GM19240 (cell line): Measurements from ENCODE around the gene WIPF1.
"Not testable (repeated sequence)": the region's sequence is repeated elsewhere in the genome, so short reads cannot be mapped to it uniquely, and the experiment has no call there.

Source experiments
- DNase-seq: peaks from one replicate; pipeline ENCODE4 v3.0.0; 2011; ENCODE audit warnings: low spot score; ENCODE audit not compliant: insufficient read length

WIPF1 gene

GRCh38 chr2:174572556-174572955 is 25.0 kb downstream of the WIPF1 start:
- no peak for DNase-seq

DNA sequence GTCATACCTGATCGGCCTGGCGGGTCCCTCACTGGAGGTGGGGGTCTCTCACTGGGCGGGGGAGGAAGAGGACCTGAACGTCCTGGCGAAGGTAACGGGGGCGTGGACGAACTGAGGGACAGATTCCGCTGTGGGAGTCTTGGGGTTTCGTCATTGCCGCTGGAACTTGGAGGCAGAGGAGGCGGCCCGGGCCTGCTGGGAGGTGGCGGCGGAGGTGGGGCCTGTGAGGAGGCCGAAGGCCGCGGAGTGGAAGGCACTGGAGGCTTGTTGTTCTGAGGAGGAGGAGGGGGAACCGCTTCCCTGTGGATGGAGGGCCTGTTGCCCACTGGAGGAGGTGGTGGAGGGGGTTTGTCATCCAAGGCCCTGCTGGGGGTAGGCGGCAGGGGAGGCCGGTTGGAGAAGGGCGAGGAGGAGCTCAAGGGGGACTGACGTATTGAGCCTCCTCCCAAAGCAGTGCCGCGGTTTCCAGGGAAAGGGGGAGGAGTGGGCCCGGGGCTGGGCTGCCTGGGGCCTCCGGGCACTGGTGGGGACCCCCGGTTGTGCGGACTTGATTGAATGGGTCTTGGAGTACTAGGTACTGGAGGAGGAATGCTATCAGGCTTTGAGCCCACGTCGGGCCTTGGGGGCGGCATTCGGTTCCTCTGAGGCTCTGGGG is 25.8 kb downstream of the WIPF1 start:
- DNase-seq, result no peak

DNA sequence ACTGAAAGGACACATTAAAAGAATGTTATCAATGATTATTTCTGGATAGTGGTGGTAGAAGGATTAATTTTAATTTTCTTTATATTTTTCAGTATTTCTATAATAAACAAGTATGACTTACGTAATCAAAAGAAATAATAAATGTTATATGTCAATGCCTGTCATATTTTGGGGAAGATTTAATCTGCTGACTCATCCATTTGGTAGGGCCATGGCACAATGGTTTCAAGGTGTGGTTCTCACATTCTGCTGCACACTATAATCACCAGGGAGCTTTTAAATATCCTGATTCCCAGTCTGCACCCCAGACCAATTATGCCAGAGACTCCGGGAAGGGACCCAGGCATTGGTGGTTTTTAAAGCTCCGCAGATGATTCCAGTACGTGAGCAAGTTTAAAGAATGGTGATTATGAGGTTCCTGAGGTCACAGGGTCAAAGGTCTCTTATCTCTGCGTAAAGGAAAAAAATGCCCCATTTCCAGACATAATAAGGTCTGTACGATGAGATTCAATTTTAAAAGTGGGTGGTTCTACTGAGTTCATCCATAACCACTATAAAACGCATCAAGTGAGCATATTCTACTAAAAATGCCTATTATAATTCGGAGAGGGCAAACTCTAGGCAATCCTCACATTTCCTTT is 27.2 kb downstream of the WIPF1 start:
- no peak for DNase-seq

- no peak for DNase-seq
Observed at GRCh38 chr2:174569678-174570077, 27.9 kb downstream of the WIPF1 start.

DNA sequence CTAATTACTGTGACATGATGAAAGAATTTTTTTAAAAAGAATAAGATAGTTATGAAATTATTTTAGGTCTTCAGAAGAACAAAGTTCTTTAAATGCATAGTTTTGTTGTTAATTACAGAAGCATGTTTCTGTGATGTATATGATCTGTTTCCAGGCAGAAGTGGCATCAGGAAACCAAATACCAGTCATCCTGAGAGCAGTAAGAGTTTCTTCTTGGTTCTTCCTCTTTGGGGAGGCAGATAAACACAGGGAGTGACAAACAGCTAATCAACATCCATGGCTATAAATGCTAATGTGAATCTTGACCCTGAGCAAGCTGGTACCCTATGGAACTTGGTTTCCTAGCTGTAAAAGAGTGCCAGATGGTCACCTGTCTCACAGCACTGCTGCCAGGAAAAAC is 29.2 kb downstream of the WIPF1 start:
- DNase-seq, result no peak

- DNase-seq, result no peak
Observed at GRCh38 chr2:174566871-174567270, 30.7 kb downstream of the WIPF1 start.

DNA sequence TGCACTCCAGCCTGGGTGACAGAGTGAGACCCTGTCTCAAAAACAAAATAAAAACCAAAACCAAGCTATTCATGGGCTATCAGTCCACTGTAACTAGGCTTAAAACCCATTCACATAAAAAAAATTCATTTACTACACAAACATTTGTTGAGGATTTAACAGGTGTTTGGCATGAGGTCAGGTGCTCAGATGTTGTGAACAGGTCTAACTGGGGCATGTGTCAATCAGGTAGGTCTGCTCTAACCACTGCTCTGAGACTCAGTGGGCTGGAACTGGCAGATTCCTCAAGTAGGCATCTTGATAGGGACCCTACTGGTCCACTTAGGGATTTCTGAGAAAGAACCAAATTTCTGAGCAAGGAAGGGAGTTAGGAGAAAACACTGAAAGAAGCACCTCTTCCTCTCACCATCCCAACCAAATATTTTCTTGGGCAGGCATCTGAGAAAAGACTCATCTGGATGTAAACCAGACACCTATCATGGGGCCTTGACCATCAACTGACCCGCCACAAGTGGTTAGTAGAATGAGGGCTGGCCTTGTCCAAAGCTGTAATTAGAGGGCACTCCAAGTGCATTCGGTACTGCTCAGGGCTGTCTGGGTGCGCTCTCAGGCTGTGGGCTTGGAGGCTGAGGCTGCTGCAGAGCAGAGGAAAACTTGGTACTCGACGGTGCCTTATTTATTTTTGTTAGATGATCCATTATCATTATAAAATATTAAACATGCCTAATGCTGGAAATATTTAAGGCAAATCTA is 33.9 kb downstream of the WIPF1 start:
- no peak for DNase-seq

GRCh38 chr2:174561972-174562370 is 35.6 kb downstream of the WIPF1 start:
- no peak for DNase-seq

DNA sequence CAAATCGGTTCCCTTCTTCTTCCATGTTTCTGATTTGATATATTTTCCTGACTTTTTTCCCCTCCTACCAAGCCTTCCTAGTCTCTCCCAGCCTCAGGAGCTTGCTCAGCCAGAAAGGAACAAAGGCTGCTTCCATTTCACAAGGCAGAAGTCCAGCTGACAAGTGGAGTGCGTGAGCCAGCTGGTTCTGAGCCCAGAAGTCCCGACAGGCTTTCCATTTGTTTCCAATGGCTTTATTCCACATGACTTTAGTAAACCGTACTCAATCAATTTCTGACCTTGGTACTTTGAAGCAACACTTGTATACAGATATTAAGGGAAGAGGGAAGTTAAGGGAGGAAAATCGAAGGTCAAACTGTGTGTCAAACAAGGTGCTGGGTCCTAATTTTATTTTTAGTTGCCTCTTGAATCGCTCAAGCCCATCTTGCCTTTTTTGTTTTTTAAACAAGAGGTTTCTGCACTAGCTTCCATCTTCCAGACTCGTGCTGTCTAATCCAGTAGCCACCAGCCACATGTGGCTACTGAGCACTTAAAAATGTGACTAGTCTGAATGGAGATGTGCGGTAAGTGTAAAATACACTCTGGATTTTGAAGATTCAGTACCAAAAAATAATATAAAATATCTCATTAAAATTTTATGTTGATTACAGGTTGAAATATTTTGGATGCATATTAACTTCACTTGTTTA is 36.2 kb downstream of the WIPF1 start:
- no peak for DNase-seq

- no peak for DNase-seq
Observed at GRCh38 chr2:174560737-174561136, 36.9 kb downstream of the WIPF1 start.

GRCh38 chr2:174555998-174556397 is 41.6 kb downstream of the WIPF1 start:
- no peak for DNase-seq

DNA sequence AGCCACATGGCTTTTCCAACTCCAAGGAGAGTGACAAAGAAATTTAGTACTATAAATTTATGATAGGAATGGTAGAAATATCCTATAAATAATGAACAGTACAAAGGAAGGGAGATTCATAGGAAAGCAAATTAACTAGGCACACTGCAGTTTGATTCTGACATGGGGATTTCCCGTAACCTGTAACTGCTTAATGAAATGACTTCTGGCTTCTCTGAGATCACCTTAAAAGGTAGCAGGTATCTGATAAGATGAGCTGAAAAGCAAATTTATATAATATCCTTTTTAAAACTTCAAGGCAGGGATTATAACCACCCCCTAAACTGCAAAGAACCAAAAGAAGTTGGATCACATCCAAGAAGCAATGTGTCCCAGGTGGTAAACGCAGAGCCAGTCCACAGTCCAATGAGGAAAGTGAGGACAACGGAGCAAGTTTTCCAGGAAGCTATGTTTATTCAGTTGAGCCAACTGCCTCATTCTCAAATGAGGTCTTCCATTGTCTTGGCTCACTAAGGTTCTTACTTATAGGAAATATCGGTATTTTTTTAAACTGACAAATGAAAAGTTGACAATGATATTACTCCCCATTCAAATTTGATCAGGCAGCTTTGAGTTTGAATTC is 43.0 kb downstream of the WIPF1 start:
- no peak for DNase-seq

DNA sequence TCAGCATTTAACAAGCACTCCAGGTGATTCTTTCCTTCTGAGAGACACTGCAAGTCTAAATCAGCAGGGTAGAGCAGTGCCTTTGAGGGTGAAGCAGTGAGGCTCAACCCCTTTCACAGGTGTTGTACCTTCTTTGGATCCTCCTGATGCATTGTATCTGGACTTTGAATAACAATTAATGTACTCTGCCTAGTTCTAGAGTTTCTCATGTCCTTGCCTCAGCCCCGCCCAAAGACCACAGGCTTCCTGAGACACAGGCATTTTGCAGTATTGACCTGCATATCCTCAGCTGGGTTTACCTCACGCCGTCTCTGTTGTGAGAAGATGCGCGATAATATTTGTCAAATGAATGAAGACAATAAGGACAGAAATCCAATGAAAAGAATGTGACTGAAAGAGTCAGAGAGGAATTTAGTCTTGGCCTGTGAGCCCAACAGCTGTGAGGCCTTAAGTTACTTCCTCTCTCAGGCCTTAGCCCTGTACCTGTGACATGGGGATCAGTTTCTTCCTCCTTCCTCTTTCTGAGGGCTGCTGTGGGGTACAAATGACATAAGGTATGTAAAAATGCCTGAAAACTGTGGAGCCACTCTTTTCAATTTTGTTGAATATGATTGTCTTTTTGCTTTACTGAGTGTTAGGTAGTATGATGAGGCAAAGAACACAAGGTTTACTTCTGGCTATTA is 43.7 kb downstream of the WIPF1 start:
- peak; percentile 16 for DNase-seq

GRCh38 chr2:174552880-174553279 is 44.7 kb downstream of the WIPF1 start:
- no peak for DNase-seq

GRCh38 chr2:174551697-174552096 is 45.9 kb downstream of the WIPF1 start:
- no peak for DNase-seq

DNA sequence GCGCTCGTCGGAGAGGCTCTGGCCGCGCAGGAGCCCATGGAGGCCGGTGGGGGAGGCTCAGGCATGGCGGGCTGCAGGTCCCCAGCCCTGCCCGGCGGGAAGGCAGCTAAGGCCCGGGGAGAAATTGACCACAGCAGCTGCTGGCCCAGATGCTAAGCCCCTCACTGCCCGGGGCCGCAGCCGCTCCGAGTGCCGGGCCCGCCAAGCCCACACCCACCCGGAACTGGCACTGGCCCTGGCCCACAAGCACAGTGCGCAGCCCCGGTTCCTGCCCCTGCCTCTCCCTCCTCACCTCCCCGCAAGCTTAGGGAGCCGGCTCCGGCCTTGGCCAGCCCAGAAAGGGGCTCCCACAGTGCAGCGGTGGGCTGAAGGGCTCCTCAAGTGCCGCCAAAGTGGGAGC is 49.0 kb downstream of the WIPF1 start:
- not testable (repeated sequence) for DNase-seq

DNA sequence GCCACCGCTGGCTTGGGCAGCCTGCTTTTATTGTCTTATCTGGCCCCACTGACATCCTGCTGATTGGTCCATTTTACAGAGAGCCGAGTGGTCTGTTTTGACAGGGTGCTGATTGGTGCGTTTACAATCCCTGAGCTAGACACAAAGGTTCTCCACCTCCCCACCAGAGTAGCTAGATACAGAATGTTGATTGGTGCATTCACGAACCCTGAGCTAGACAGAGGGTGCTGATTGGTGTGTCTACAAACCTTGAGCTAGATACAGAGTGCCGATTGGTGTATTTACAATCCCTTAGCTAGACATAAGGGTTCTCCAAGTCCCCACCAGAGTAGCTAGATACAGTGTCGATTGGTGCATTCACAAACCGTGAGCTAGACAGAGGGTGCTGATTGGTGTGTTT is 49.6 kb downstream of the WIPF1 start:
- DNase-seq, result not testable (repeated sequence)

- DNase-seq, result no peak
Observed at GRCh38 chr2:174546519-174547506, 50.8 kb downstream of the WIPF1 start.

GRCh38 chr2:174545240-174545639 is 52.4 kb downstream of the WIPF1 start:
- DNase-seq, result no peak

GRCh38 chr2:174544802-174545201 is 52.8 kb downstream of the WIPF1 start:
- no peak for DNase-seq
